H54 (cell line): Measurements from ENCODE around the gene CAMTA1.
A peak's percentile ranks its signal among the peaks of the same experiment; 100 is the strongest.

Experiments
- DNase-seq: peaks from one replicate; pipeline ENCODE4 v3.0.0; 2011; ENCODE audit warnings: low spot score, mixed read lengths; ENCODE audit not compliant: insufficient read length
- FAIRE-seq: peaks from 3 replicates; lab custom pipeline; 2011; peaks lifted over from hg19 to GRCh38; lab: Jason Lieb, UNC
- POLR2A ChIP-seq: IDR thresholded peaks from 2 replicates; pipeline ENCODE4 v1.6.1; 2011; ENCODE audit warnings: low read depth, mild to moderate bottlenecking, low read length

CAMTA1 gene

GRCh38 chr1:7613106-7613850 lies 828.0 kb downstream of the CAMTA1 start:
- FAIRE-seq (no peak), DNase-seq (no peak)
- no peak for TF ChIP-seq POLR2A

- TF ChIP-seq POLR2A: no peak
- FAIRE-seq: no peak
- no peak for DNase-seq
Observed at GRCh38 chr1:7613851-7614205, 828.6 kb downstream of the CAMTA1 start.

- no peak for TF ChIP-seq POLR2A
- FAIRE-seq: no peak
- no peak for DNase-seq
Observed at GRCh38 chr1:7614576-7615074, 829.4 kb downstream of the CAMTA1 start.

- FAIRE-seq (no peak), DNase-seq (no peak)
- TF ChIP-seq POLR2A: no peak
Observed at GRCh38 chr1:7615138-7615537, 829.9 kb downstream of the CAMTA1 start.

GRCh38 chr1:7616076-7616832 lies 831.0 kb downstream of the CAMTA1 start:
- FAIRE-seq (no peak), DNase-seq (peak; percentile 39)
- TF ChIP-seq POLR2A: no peak

- FAIRE-seq (no peak), DNase-seq (no peak)
- TF ChIP-seq POLR2A: no peak
Observed at GRCh38 chr1:7616953-7617352, 831.7 kb downstream of the CAMTA1 start.

- no peak for DNase-seq
- no peak for TF ChIP-seq POLR2A
- no peak for FAIRE-seq
Observed at GRCh38 chr1:7617826-7618225, 832.6 kb downstream of the CAMTA1 start.

GRCh38 chr1:7620196-7620595 lies 834.9 kb downstream of the CAMTA1 start:
- TF ChIP-seq POLR2A: no peak
- no peak for FAIRE-seq
- no peak for DNase-seq

GRCh38 chr1:7621334-7622219 lies 836.3 kb downstream of the CAMTA1 start:
- TF ChIP-seq POLR2A: no peak
- no peak for DNase-seq
- FAIRE-seq: no peak

- TF ChIP-seq POLR2A: no peak
- no peak for DNase-seq
- FAIRE-seq: no peak
Observed at GRCh38 chr1:7623842-7624241, 838.6 kb downstream of the CAMTA1 start.

GRCh38 chr1:7624791-7625355 lies 839.6 kb downstream of the CAMTA1 start:
- FAIRE-seq (no peak), DNase-seq (no peak)
- TF ChIP-seq POLR2A: no peak

GRCh38 chr1:7625401-7625800 lies 840.1 kb downstream of the CAMTA1 start:
- TF ChIP-seq POLR2A: no peak
- FAIRE-seq (no peak), DNase-seq (no peak)

GRCh38 chr1:7628273-7628672 lies 843.0 kb downstream of the CAMTA1 start:
- TF ChIP-seq POLR2A: no peak
- FAIRE-seq (no peak), DNase-seq (no peak)
